ENCODE results near the gene HIVEP1. TPM values are rescaled to one million over a fixed set of nuclear protein-coding genes. Genes with fewer than 3 reads are reported as not detected.

HIVEP1 gene
- total RNA-seq, 1 experiment from 2014 or later = 24.3 TPM

- Mint-ChIP-seq H3K36me3 (peaks cover 33% of the 10 kb centered on the region), H3K27ac (no peak overlapping the region), H3K9me3 (no peaks in the 10 kb centered on the region), H3K27me3 (ENCODE audit: low read depth) (no peaks in the 10 kb centered on the region), H3K4me1 (no peaks in the 10 kb centered on the region), H3K4me3 (no peak overlapping the region)
- ChIA-PET POLR2A (no interaction called here), CTCF (no interaction called here)
- TF ChIP-seq CTCF (IDR thresholded peaks at IDR 0.05) = no peak
- no peak for TF ChIP-seq ELF4 (CRISPR knock-in tag; IDR thresholded peaks at IDR 0.05; ENCODE audit: low read depth)
- TF ChIP-seq NFATC4 (CRISPR knock-in tag; IDR thresholded peaks at IDR 0.05) = no peak
- no peak for TF ChIP-seq USF2 (CRISPR knock-in tag; IDR thresholded peaks at IDR 0.05)
- no peak for TF ChIP-seq EMX1 (CRISPR knock-in tag; IDR thresholded peaks at IDR 0.05)
- no peak for TF ChIP-seq SMAD3 (CRISPR knock-in tag; IDR thresholded peaks at IDR 0.05; ENCODE audit: borderline replicate concordance)
- no peak for TF ChIP-seq AR (CRISPR knock-in tag; IDR thresholded peaks at IDR 0.05)
- no peak for TF ChIP-seq ZSCAN18 (CRISPR knock-in tag; IDR thresholded peaks at IDR 0.05)
- TF ChIP-seq NR1H2 (CRISPR knock-in tag; IDR thresholded peaks at IDR 0.05) = no peak
- no peak for TF ChIP-seq IRF1 (CRISPR knock-in tag; IDR thresholded peaks at IDR 0.05)
- no peak for TF ChIP-seq PREB (CRISPR knock-in tag; IDR thresholded peaks at IDR 0.05; ENCODE audit: borderline replicate concordance)
- no peak for TF ChIP-seq MLX (CRISPR knock-in tag; IDR thresholded peaks at IDR 0.05)
- no peak for TF ChIP-seq PRDM15 (CRISPR knock-in tag; IDR thresholded peaks at IDR 0.05)
- TF ChIP-seq MXD4 (CRISPR knock-in tag; IDR thresholded peaks at IDR 0.05; ENCODE audit: borderline replicate concordance) = no peak
- TF ChIP-seq FOXJ3 (CRISPR knock-in tag; IDR thresholded peaks at IDR 0.05; ENCODE audit: borderline replicate concordance) = no peak
- no peak for TF ChIP-seq TEAD1 (CRISPR knock-in tag; IDR thresholded peaks at IDR 0.05)
- no peak for DNase-seq (ENCODE audit: low spot score)
- no peak for ATAC-seq
These were observed 151.0 kb downstream of the HIVEP1 start for GRCh38 chr6:12163149-12163548.

Measured in WTC11 (cell line).